Measurements from ENCODE around the gene PLEKHA6. TPM values are rescaled to one million over a fixed set of nuclear protein-coding genes. Genes with fewer than 3 reads are reported as not detected.
A peak's percentile ranks its signal among the peaks of the same experiment; 100 is the strongest.

Gene PLEKHA6
- total RNA-seq, 4 donors from 2014 or later = 3.7 to 15.4 (median 12.8) TPM

DNA sequence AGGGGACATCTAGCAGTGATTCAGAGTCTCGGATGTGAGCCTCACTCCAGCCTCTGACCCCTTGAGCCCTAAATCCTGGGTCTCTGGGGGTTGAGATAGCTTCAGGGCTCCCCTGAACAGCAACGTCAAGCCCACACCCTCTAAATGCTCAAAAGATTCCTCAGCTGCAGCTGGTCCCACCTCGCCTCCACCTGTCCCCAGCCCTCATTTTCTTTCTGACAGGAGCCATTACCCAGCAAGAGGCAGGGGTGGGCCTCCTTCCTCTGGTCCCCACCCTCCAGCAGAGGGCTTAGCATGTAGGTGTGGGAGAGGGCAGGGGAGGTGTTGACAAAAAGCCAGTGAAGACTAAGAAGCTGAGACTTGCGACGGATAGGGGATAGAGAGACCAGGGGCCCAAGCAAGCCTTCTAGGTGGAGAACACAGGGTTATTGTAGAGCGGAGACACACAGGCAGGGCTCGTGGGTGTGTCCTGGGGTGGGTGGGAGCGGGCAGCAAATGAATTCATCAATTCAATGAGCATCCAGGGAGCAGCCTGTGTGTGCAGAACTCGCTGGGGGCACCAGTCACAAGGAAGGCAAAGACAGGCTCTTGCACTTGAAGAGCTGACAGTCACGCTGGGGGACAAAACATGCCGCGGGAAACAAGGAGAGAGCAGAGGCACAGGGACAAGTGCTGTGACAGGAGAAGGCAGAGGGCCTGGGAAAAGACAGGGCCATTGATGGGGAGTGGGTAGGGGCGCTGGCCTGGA lies 97.0 kb downstream of the PLEKHA6 start:
- WGBS = 83% methylated on average over 13 of the region's 13 CpGs
- Histone ChIP-seq H3K4me3 (no peak overlapping the region), H3K36me3 (no peaks in the 10 kb centered on the region), H3K27me3 (no peaks in the 10 kb centered on the region), H3K9me3 (no peaks in the 10 kb centered on the region), H3K27ac (peak overlapping the region; percentile 11), H3K4me1 (peaks cover 21% of the 10 kb centered on the region)
- no peak for DNase-seq (ENCODE audit: low spot score in 2 of 2)
- TF ChIP-seq POLR2A (IDR thresholded peaks at IDR 0.05) (no peak), POLR2AphosphoS5 (IDR thresholded peaks at IDR 0.05) (no peak), EP300 (IDR thresholded peaks at IDR 0.05) (no peak), CTCF (IDR thresholded peaks at IDR 0.05) (no peak)

GRCh38 chr1:204261746-204262505 lies 97.8 kb downstream of the PLEKHA6 start:
- peaks cover 3% of the 10 kb centered on the region for H3K36me3 ChIP-seq
- 83% methylated on average over 13 of the region's 13 CpGs for WGBS
- TF ChIP-seq POLR2A (IDR thresholded peaks at IDR 0.05) = no peak
- TF ChIP-seq EP300 (IDR thresholded peaks at IDR 0.05) = no peak
- TF ChIP-seq CTCF (IDR thresholded peaks at IDR 0.05) = no peak
- TF ChIP-seq POLR2AphosphoS5 (IDR thresholded peaks at IDR 0.05) = no peak
- peaks cover 20% of the 10 kb centered on the region for H3K4me1 ChIP-seq
- no peak overlapping the region for H3K4me3 ChIP-seq
- H3K9me3 ChIP-seq = no peaks in the 10 kb centered on the region
- DNase-seq (ENCODE audit: low spot score in 2 of 2) = no peak
- peak overlapping the region; percentile 11 for H3K27ac ChIP-seq
- no peaks in the 10 kb centered on the region for H3K27me3 ChIP-seq

GRCh38 chr1:204261266-204261665 lies 98.5 kb downstream of the PLEKHA6 start:
- WGBS = 94% methylated on average over 10 of the region's 12 CpGs
- no peak overlapping the region for H3K27ac ChIP-seq
- H3K27me3 ChIP-seq = no peaks in the 10 kb centered on the region
- no peak for TF ChIP-seq POLR2A (IDR thresholded peaks at IDR 0.05)
- TF ChIP-seq POLR2AphosphoS5 (IDR thresholded peaks at IDR 0.05) = no peak
- TF ChIP-seq EP300 (IDR thresholded peaks at IDR 0.05) = no peak
- TF ChIP-seq CTCF (IDR thresholded peaks at IDR 0.05) = no peak
- no peak for DNase-seq (ENCODE audit: low spot score in 2 of 2)
- no peaks in the 10 kb centered on the region for H3K9me3 ChIP-seq
- peaks cover 13% of the 10 kb centered on the region for H3K4me1 ChIP-seq
- no peak overlapping the region for H3K4me3 ChIP-seq
- peaks cover 3% of the 10 kb centered on the region for H3K36me3 ChIP-seq

DNA sequence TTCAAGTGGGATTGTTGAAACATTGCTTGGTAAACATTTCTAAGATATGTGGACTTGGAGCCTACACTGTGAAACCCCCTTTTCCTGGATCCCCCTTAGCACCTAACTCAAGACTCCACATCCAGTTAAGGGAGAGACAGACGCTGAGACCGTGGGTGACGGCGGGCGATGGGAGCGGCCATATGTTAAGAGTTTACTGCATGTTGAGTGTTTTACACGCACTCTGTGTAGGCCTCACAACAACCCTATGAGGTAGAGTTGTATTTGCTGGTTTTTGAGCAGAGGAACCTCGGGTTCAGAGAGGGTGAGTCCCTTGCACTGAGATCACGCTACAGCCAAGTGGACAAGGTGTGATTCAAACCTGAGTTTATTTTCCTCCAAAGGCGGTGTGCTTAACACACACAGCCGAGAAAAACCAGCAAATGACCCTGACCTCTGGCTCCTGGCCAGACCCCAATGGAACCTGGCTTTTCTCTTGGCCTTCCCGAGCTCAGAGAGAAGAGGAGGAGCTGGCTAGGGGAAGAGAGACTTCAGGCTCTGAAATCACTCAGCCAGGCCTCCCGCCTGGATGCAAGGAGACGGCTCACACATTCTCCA lies 99.0 kb downstream of the PLEKHA6 start:
- Histone ChIP-seq H3K9me3 (no peaks in the 10 kb centered on the region), H3K27me3 (no peaks in the 10 kb centered on the region), H3K4me3 (no peak overlapping the region), H3K36me3 (peaks cover 3% of the 10 kb centered on the region), H3K4me1 (peaks cover 11% of the 10 kb centered on the region), H3K27ac (no peak overlapping the region)
- no peak for DNase-seq (ENCODE audit: low spot score in 2 of 2)
- TF ChIP-seq EP300 (IDR thresholded peaks at IDR 0.05) = no peak
- TF ChIP-seq POLR2A (IDR thresholded peaks at IDR 0.05) = no peak
- no peak for TF ChIP-seq CTCF (IDR thresholded peaks at IDR 0.05)
- TF ChIP-seq POLR2AphosphoS5 (IDR thresholded peaks at IDR 0.05) = no peak
- whole genome bisulfite sequencing = 88% methylated on average over 14 of the region's 14 CpGs

DNA sequence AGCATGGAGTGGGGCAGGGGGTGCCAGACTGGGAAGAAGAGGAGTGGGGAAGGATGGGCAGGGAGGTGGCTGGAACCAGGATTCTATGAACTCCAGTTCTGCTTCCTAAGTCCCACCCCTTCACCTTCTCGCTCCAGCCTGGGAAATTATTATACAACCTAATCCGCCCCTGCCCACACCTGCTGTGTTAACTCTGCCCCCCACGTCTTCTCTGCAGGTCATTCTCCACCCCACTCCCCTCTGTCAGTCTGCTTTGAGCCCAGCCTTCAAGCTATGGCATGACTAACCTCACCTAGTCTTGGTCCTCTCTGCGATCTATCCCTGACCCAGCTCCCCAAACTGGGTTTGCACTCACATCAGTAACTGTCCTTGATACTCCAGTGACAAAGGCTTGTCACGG lies 99.9 kb downstream of the PLEKHA6 start:
- no peak overlapping the region for H3K27ac ChIP-seq
- DNase-seq (ENCODE audit: low spot score in 2 of 2) = no peak
- no peaks in the 10 kb centered on the region for H3K27me3 ChIP-seq
- H3K4me1 ChIP-seq = peaks cover 16% of the 10 kb centered on the region
- no peaks in the 10 kb centered on the region for H3K9me3 ChIP-seq
- TF ChIP-seq EP300 (IDR thresholded peaks at IDR 0.05) = no peak
- TF ChIP-seq POLR2A (IDR thresholded peaks at IDR 0.05) = no peak
- TF ChIP-seq CTCF (IDR thresholded peaks at IDR 0.05) = no peak
- TF ChIP-seq POLR2AphosphoS5 (IDR thresholded peaks at IDR 0.05) = no peak
- H3K4me3 ChIP-seq = no peak overlapping the region
- peaks cover 3% of the 10 kb centered on the region for H3K36me3 ChIP-seq
- WGBS = 94% methylated on average over 5 of the region's 5 CpGs
